NK-92 (cell line): ENCODE measurements around the gene APH1B.

Experiments
- DNase-seq: peaks from one replicate; lab custom pipeline; 2025; ENCODE audit not compliant: unreplicated experiment; lab: John Stamatoyannopoulos, UW

APH1B gene

GRCh38 chr15:63252292-63252691 is 25.1 kb upstream of the APH1B start:
- DNase-seq = no peak

GRCh38 chr15:63254991-63255390 is 22.4 kb upstream of the APH1B start:
- no peak for DNase-seq

GRCh38 chr15:63255489-63255990 is 21.9 kb upstream of the APH1B start:
- DNase-seq = no peak

- DNase-seq = no peak
These were observed 20.8 kb upstream of the APH1B start for GRCh38 chr15:63256433-63257274.

GRCh38 chr15:63258658-63259057 is 18.7 kb upstream of the APH1B start:
- DNase-seq = no peak

- no peak for DNase-seq
These were observed 16.6 kb upstream of the APH1B start for GRCh38 chr15:63260791-63261190.

GRCh38 chr15:63261311-63261710 is 16.1 kb upstream of the APH1B start:
- no peak for DNase-seq

- no peak for DNase-seq
These were observed 13.9 kb upstream of the APH1B start for GRCh38 chr15:63263519-63263918.

GRCh38 chr15:63264688-63265293 is 12.6 kb upstream of the APH1B start:
- DNase-seq = no peak

GRCh38 chr15:63274427-63274826 is 3.0 kb upstream of the APH1B start:
- no peak for DNase-seq

- DNase-seq = no peak
These were observed 915 bp upstream of the APH1B start for GRCh38 chr15:63276342-63277037.

GRCh38 chr15:63277893-63278456 is 570 bp downstream of the APH1B start:
- no peak for DNase-seq

GRCh38 chr15:63283126-63283525 is 5.7 kb downstream of the APH1B start:
- no peak for DNase-seq

- no peak for DNase-seq
These were observed 6.9 kb downstream of the APH1B start for GRCh38 chr15:63284335-63284734.

- no peak for DNase-seq
These were observed 9.7 kb downstream of the APH1B start for GRCh38 chr15:63287109-63287508.

GRCh38 chr15:63288342-63288741 is 10.9 kb downstream of the APH1B start:
- no peak for DNase-seq

GRCh38 chr15:63288778-63289378 is 11.5 kb downstream of the APH1B start:
- DNase-seq = no peak

GRCh38 chr15:63291507-63291906 is 14.1 kb downstream of the APH1B start:
- DNase-seq = no peak

GRCh38 chr15:63292241-63292640 is 14.8 kb downstream of the APH1B start:
- no peak for DNase-seq

GRCh38 chr15:63292771-63293170 is 15.4 kb downstream of the APH1B start:
- no peak for DNase-seq

GRCh38 chr15:63294359-63294758 is 17.0 kb downstream of the APH1B start:
- no peak for DNase-seq
